NCI-H526 treated with DMSO at 0.1 percent for 48 hours (cell line): ENCODE results near the gene CCL28.

Experiments used
- DNase-seq: peaks from one replicate; lab custom pipeline; 2025; lab: John Stamatoyannopoulos, UW

Gene CCL28

DNA sequence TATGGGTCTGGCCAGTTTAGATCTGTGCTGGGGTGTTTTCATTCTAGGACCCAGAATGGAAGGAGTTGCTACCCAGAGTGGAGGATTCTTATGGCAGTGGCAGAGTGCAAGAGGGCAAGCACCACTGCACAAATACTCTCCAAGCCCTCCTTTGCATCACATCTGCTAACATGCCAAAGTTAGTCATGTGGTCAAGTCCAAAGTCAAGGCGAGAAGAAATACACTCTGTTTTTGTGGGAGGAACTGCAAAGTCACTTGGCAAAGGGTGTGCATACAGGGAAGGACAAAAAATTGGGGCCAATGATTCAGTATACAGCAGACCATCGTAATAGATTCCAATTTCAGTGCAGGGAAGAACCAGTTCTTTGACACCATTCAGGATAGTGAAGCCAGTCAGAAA is 55.1 kb downstream of the CCL28 start:
- no peak for DNase-seq

DNA sequence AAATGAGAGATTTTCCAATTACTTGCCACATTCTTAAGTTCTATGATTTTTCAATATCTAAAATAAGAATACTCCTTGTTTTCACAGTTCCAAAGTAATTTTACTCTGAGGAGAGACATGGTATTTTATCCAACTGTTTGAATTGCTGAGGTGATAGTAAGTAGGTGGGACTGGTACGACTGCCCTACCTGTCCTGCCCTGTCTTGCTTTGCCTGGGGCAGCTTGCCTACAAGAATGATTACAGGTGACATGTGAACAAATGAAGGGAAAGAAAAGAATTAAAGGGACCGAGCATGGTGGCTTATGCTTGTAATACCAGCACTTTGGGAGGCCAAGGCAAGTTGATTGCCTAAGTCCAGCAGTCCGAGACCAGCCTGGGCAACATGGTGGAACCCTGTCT is 57.4 kb downstream of the CCL28 start:
- no peak for DNase-seq

DNA sequence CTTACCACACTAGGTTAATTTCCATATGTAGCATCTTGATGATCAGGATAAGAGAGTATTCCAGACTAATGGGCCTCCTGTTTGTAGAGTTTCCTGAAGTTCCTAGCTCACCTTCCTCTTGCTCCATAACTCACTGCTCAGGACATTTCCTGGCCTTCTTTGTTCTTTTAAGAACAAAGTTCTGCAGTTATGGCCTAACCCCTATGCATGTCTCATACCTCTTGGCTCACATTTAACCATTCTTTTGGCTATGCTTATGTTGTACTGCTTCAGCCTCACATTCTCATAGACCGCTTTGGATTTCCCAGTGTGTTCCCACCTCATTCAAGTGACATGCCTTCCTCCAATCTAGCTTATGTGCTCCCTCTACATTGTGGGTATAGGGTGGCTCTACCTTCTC is 58.5 kb downstream of the CCL28 start:
- no peak for DNase-seq

GRCh38 chr5:43352915-43353314 is 59.3 kb downstream of the CCL28 start:
- no peak for DNase-seq

GRCh38 chr5:43352131-43352530 is 60.1 kb downstream of the CCL28 start:
- DNase-seq = no peak

GRCh38 chr5:43348861-43349363 is 63.3 kb downstream of the CCL28 start:
- no peak for DNase-seq

DNA sequence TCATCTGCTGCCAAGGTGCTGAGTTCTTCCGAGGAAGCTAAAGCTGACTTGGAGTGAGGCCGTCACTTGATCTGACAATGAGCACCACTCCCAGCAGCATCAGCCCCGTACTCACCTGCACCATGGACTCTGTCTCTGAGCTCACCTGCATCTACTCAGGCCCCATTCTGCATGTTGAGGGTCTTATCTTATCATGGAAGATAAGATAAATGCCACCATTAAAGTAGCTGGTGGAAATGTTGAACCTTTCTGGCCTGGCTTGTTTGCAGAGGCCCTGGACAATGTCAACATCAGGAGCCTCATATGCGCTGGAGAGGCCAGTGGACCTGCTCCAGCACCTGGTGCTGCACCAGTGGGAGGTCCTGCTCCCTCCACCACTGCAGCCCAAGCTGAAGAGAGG is 64.0 kb downstream of the CCL28 start:
- no peak for DNase-seq

- DNase-seq = no peak
Observed at GRCh38 chr5:43338862-43339261, 73.3 kb downstream of the CCL28 start.

- no peak for DNase-seq
Observed at GRCh38 chr5:43336159-43336558, 76.0 kb downstream of the CCL28 start.

- no peak for DNase-seq
Observed at GRCh38 chr5:43335681-43336080, 76.5 kb downstream of the CCL28 start.

GRCh38 chr5:43332401-43332800 is 79.8 kb downstream of the CCL28 start:
- no peak for DNase-seq
